GM12891 (cell line): ENCODE measurements around the gene FKBP5.

Experiments
- POLR2A ChIP-seq: IDR thresholded peaks from 2 replicates; pipeline ENCODE4 v1.6.1; 2011; ENCODE audit warnings: low read depth, low read length, control low read depth
- POLR2AphosphoS5 ChIP-seq: IDR thresholded peaks from 2 replicates; pipeline ENCODE4 v1.6.1; 2011; ENCODE audit warnings: low read depth, low read length, control low read depth
- POU2F2 ChIP-seq: IDR thresholded peaks from 2 replicates; pipeline ENCODE4 v1.6.1; 2011; ENCODE audit warnings: low read depth, mild to moderate bottlenecking, control low read depth, low read length, moderate library complexity
- SPI1 ChIP-seq: IDR thresholded peaks from 2 replicates; pipeline ENCODE4 v1.6.1; 2011; ENCODE audit warnings: low read depth, low read length, control low read depth
- TAF1 ChIP-seq: IDR thresholded peaks from 2 replicates; pipeline ENCODE4 v1.6.1; 2011; ENCODE audit warnings: low read depth, low read length, control low read depth

DNA sequence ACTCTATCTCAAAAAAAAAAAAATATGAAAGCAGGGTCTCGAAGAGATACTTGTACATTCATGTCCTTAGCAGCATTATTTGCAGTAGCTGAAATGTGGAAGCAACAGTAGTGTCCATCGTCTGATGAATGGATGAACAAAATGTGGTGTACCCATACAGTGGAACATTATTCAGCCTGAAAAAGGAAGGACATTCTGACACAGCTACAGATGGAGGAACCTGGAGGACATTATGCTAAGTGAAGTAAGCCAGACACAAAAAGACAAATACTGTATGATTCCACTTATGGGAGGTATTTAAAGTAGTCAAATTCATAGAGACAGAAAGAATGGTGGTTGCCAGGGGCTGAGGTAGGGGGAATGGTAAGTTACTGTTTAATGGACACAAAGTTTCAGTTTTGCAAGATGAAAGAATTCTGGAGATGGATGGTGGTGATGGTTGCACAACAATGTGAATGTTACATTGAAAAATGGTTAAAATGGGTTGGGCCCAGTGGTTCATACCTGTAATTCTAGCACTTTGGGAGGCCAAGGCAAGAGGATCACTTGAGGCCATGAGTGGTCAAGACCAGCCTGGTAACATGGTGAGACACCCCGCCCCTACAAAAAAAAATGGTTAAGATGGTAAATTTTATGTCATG lies 164.2 kb downstream of the FKBP5 start:
- TF ChIP-seq POLR2A (no peak), TAF1 (no peak), POLR2AphosphoS5 (no peak), SPI1 (no peak), POU2F2 (no peak)
